ENCODE measurements around the gene KCNH6.

KCNH6 gene

GRCh38 chr17:63487014-63487339, 36.2 kb upstream of the KCNH6 start:
- DNase-seq (ENCODE audit: extremely low read depth in 1 of 2, low read depth in 1 of 2) = no peak

GRCh38 chr17:63488851-63489250, 34.3 kb upstream of the KCNH6 start:
- no peak for DNase-seq (ENCODE audit: extremely low read depth in 1 of 2, low read depth in 1 of 2)

GRCh38 chr17:63489291-63489690, 33.9 kb upstream of the KCNH6 start:
- no peak for DNase-seq (ENCODE audit: extremely low read depth in 1 of 2, low read depth in 1 of 2)

GRCh38 chr17:63490329-63490728, 32.8 kb upstream of the KCNH6 start:
- DNase-seq (ENCODE audit: extremely low read depth in 1 of 2, low read depth in 1 of 2) = no peak

GRCh38 chr17:63490858-63491400, 32.2 kb upstream of the KCNH6 start:
- no peak for DNase-seq (ENCODE audit: extremely low read depth in 1 of 2, low read depth in 1 of 2)

- no peak for DNase-seq (ENCODE audit: extremely low read depth in 1 of 2, low read depth in 1 of 2)
Measured at GRCh38 chr17:63491413-63491812, 31.7 kb upstream of the KCNH6 start.

GRCh38 chr17:63491977-63492618, 31.1 kb upstream of the KCNH6 start:
- no peak for DNase-seq (ENCODE audit: extremely low read depth in 1 of 2, low read depth in 1 of 2)

- DNase-seq (ENCODE audit: extremely low read depth in 1 of 2, low read depth in 1 of 2) = no peak
Measured at GRCh38 chr17:63492940-63493339, 30.2 kb upstream of the KCNH6 start.

- DNase-seq (ENCODE audit: extremely low read depth in 1 of 2, low read depth in 1 of 2) = no peak
Measured at GRCh38 chr17:63493411-63493810, 29.7 kb upstream of the KCNH6 start.

GRCh38 chr17:63494300-63494928, 28.7 kb upstream of the KCNH6 start:
- DNase-seq (ENCODE audit: extremely low read depth in 1 of 2, low read depth in 1 of 2) = no peak

GRCh38 chr17:63495491-63495890, 27.7 kb upstream of the KCNH6 start:
- DNase-seq (ENCODE audit: extremely low read depth in 1 of 2, low read depth in 1 of 2) = no peak

GRCh38 chr17:63496177-63496576, 27.0 kb upstream of the KCNH6 start:
- no peak for DNase-seq (ENCODE audit: extremely low read depth in 1 of 2, low read depth in 1 of 2)

GRCh38 chr17:63496663-63497400, 26.3 kb upstream of the KCNH6 start:
- no peak for DNase-seq (ENCODE audit: extremely low read depth in 1 of 2, low read depth in 1 of 2)

GRCh38 chr17:63497708-63498483, 25.3 kb upstream of the KCNH6 start:
- DNase-seq (ENCODE audit: extremely low read depth in 1 of 2, low read depth in 1 of 2) = no peak

- no peak for DNase-seq (ENCODE audit: extremely low read depth in 1 of 2, low read depth in 1 of 2)
Measured at GRCh38 chr17:63498626-63499195, 24.4 kb upstream of the KCNH6 start.

GRCh38 chr17:63500543-63501390, 22.4 kb upstream of the KCNH6 start:
- DNase-seq (ENCODE audit: extremely low read depth in 1 of 2, low read depth in 1 of 2) = no peak

GRCh38 chr17:63503341-63503705, 19.8 kb upstream of the KCNH6 start:
- no peak for DNase-seq (ENCODE audit: extremely low read depth in 1 of 2, low read depth in 1 of 2)

GRCh38 chr17:63504261-63504660, 18.9 kb upstream of the KCNH6 start:
- no peak for DNase-seq (ENCODE audit: extremely low read depth in 1 of 2, low read depth in 1 of 2)

- DNase-seq (ENCODE audit: extremely low read depth in 1 of 2, low read depth in 1 of 2) = no peak
Measured at GRCh38 chr17:63505341-63505740, 17.8 kb upstream of the KCNH6 start.

GRCh38 chr17:63506627-63507026, 16.5 kb upstream of the KCNH6 start:
- DNase-seq (ENCODE audit: extremely low read depth in 1 of 2, low read depth in 1 of 2) = no peak

All from stimulated activated CD8-positive, alpha-beta memory T cell treated with anti-CD3 and anti-CD28 coated beads, Interleukin-7, amount 100 ng/mL, for 48 hours (primary cell).